ENCODE data around the gene CREB3. TPM values are rescaled to one million over a fixed set of nuclear protein-coding genes. Genes with fewer than 3 reads are reported as not detected.

The CREB3 gene
- total RNA-seq, 1 experiment from 2014 or later = 54.1 TPM

GRCh38 chr9:35700031-35700430, 32.4 kb upstream of the CREB3 start:
- Histone ChIP-seq H3K4me1 (peaks cover 8% of the 10 kb centered on the region), H3K9me3 (no peaks in the 10 kb centered on the region), H3K36me3 (ENCODE audit: control insufficient read depth, insufficient read depth, low read length) (peaks cover 1% of the 10 kb centered on the region), H3K4me3 (ENCODE audit: low read depth, low read length) (no peak overlapping the region), H3K27me3 (replicated peaks; ENCODE audit: control insufficient read depth, insufficient read depth, low read length) (no peaks in the 10 kb centered on the region)
- Mint-ChIP-seq H3K4me1 (ENCODE audit: low read depth, unreplicated experiment) (no peaks in the 10 kb centered on the region), H3K9me3 (ENCODE audit: unreplicated experiment) (no peaks in the 10 kb centered on the region), H3K36me3 (ENCODE audit: insufficient read depth, unreplicated experiment) (peaks cover 36% of the 10 kb centered on the region), H3K4me3 (ENCODE audit: unreplicated experiment) (no peak overlapping the region), H3K27ac (ENCODE audit: unreplicated experiment) (no peak overlapping the region), H3K27me3 (ENCODE audit: insufficient read depth, unreplicated experiment) (no peaks in the 10 kb centered on the region)
- CTCF ChIA-PET = no interaction called here
- intact Hi-C loops (cut with micrococcal nuclease; ENCODE audit: unreplicated experiment) = no loop called here
- POLR2A ChIA-PET = no interaction called here
- TF ChIP-seq CTCF (IDR thresholded peaks at IDR 0.05; ENCODE audit: insufficient read depth in 1 of 2, low read depth in 1 of 2, low read length in 1 of 2, severe bottlenecking in 1 of 2, unreplicated experiment in 1 of 2) = no peak
- DNase-seq = no peak
- BruUV-seq (replicated peaks) = no TSS peak

- Mint-ChIP-seq H3K27me3 (ENCODE audit: insufficient read depth, unreplicated experiment) (no peaks in the 10 kb centered on the region), H3K27ac (ENCODE audit: unreplicated experiment) (no peak overlapping the region), H3K4me3 (ENCODE audit: unreplicated experiment) (no peak overlapping the region), H3K9me3 (ENCODE audit: unreplicated experiment) (no peaks in the 10 kb centered on the region), H3K4me1 (ENCODE audit: low read depth, unreplicated experiment) (no peaks in the 10 kb centered on the region), H3K36me3 (ENCODE audit: insufficient read depth, unreplicated experiment) (peaks cover 37% of the 10 kb centered on the region)
- peaks cover 3% of the 10 kb centered on the region for H3K36me3 ChIP-seq (ENCODE audit: control insufficient read depth, insufficient read depth, low read length)
- H3K4me1 ChIP-seq = peaks cover 5% of the 10 kb centered on the region
- no peak overlapping the region for H3K4me3 ChIP-seq (ENCODE audit: low read depth, low read length)
- intact Hi-C loops (cut with micrococcal nuclease; ENCODE audit: unreplicated experiment) = no loop called here
- no peak for DNase-seq
- BruUV-seq (replicated peaks) = no TSS peak
- ChIA-PET CTCF (no interaction called here), POLR2A (no interaction called here)
- no peak for TF ChIP-seq CTCF (IDR thresholded peaks at IDR 0.05; ENCODE audit: insufficient read depth in 1 of 2, low read depth in 1 of 2, low read length in 1 of 2, severe bottlenecking in 1 of 2, unreplicated experiment in 1 of 2)
- H3K27me3 ChIP-seq (replicated peaks; ENCODE audit: control insufficient read depth, insufficient read depth, low read length) = no peaks in the 10 kb centered on the region
- no peaks in the 10 kb centered on the region for H3K9me3 ChIP-seq
Observed at GRCh38 chr9:35700942-35701341, 31.5 kb upstream of the CREB3 start.

- H3K27me3 ChIP-seq (replicated peaks; ENCODE audit: control insufficient read depth, insufficient read depth, low read length) = no peaks in the 10 kb centered on the region
- Mint-ChIP-seq H3K9me3 (ENCODE audit: unreplicated experiment) (no peaks in the 10 kb centered on the region), H3K4me1 (ENCODE audit: low read depth, unreplicated experiment) (no peaks in the 10 kb centered on the region), H3K36me3 (ENCODE audit: insufficient read depth, unreplicated experiment) (peaks cover 45% of the 10 kb centered on the region), H3K4me3 (ENCODE audit: unreplicated experiment) (no peak overlapping the region), H3K27me3 (ENCODE audit: insufficient read depth, unreplicated experiment) (no peaks in the 10 kb centered on the region), H3K27ac (ENCODE audit: unreplicated experiment) (no peak overlapping the region)
- no peak overlapping the region for H3K4me3 ChIP-seq (ENCODE audit: low read depth, low read length)
- no peaks in the 10 kb centered on the region for H3K4me1 ChIP-seq
- CTCF ChIA-PET = interaction anchor here (0.6 kb wide), 1 partner anchor 43 kb away, joined by 4 read pairs; no protein-coding TSS in a partner anchor
- intact Hi-C loops (cut with micrococcal nuclease; ENCODE audit: unreplicated experiment) = no loop called here
- peaks cover 6% of the 10 kb centered on the region for H3K36me3 ChIP-seq (ENCODE audit: control insufficient read depth, insufficient read depth, low read length)
- no peaks in the 10 kb centered on the region for H3K9me3 ChIP-seq
- no TSS peak for BruUV-seq (replicated peaks)
- POLR2A ChIA-PET = no interaction called here
- no peak for TF ChIP-seq CTCF (IDR thresholded peaks at IDR 0.05; ENCODE audit: insufficient read depth in 1 of 2, low read depth in 1 of 2, low read length in 1 of 2, severe bottlenecking in 1 of 2, unreplicated experiment in 1 of 2)
- no peak for DNase-seq
Observed at GRCh38 chr9:35702696-35703095, 29.8 kb upstream of the CREB3 start.
